Activated gamma-delta T cell treated with anti-CD3 and anti-CD28 coated beads, Interleukin-2, amount 50 U/mL, for 16 hours (primary cell): Measurements from ENCODE around the gene MRPL12.

Source experiments
- DNase-seq: peaks from one replicate; pipeline ENCODE4 v3.0.0-alpha.2; 2020; ENCODE audit warnings: low read depth

Gene MRPL12

GRCh38 chr17:81740395-81740961 is 37.3 kb downstream of the MRPL12 start:
- DNase-seq: no peak

GRCh38 chr17:81741049-81741593 is 38.0 kb downstream of the MRPL12 start:
- no peak for DNase-seq

DNA sequence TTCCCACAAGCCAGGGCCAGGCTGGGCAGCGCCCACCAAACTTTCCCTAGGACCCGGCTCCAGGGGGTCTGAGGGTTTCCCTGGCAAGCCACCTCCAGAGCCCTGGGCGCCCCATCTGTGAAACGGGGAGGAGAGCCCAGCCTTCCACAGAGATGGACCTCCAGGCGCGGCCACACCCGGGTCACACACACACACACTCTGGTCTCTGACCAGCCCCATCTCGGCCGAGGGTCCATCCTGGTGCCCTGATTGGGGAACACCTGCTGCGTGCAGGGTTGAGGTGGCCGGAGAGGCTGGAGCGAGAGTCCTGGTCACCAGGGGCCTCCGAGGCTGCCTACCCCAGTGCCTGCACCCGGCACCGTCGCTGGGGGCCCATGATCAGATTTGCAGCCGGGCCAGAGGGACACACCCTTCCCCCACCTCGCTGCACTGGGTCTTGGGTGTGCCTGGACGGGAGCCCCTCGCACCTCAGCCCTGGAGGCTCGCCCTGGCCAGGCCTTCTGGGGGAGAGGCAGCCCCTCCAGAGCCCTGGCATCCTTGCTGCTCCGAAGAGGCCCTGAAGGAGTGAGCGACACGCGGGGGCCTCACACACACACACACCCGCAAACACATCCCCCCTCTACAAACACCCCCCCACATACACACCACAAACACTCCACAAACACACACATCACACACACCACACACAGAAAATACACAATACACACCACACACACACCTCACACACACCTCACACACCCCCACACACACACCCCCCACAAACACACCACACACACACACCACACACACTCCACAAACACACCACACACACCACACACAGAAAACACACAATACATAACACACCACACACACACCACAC is 38.7 kb downstream of the MRPL12 start:
- DNase-seq: no peak
